ENCODE data around the gene CGREF1.

The CGREF1 gene

GRCh38 chr2:27118525-27119329 lies at the start of gene CGREF1:
Gene CGREF1, minus strand, starts transcription at chr2:27119128. Its CDS starts 14,762 bp downstream, at chr2:27104366.
- peak in 1 of 3 donors; percentile 14 for DNase-seq (ENCODE audit: low read depth in 3 of 3, low spot score in 1 of 3)

GRCh38 chr2:27164960-27165763 lies 46.2 kb upstream of the CGREF1 start:
- DNase-seq (ENCODE audit: low read depth in 3 of 3, low spot score in 1 of 3) = no peak

GRCh38 chr2:27162151-27163121 lies 43.5 kb upstream of the CGREF1 start:
- no peak for DNase-seq (ENCODE audit: low read depth in 3 of 3, low spot score in 1 of 3)

GRCh38 chr2:27160191-27160590 lies 41.3 kb upstream of the CGREF1 start:
- DNase-seq (ENCODE audit: low read depth in 3 of 3, low spot score in 1 of 3) = no peak

GRCh38 chr2:27159271-27159670 lies 40.3 kb upstream of the CGREF1 start:
- DNase-seq (ENCODE audit: low read depth in 3 of 3, low spot score in 1 of 3) = no peak

GRCh38 chr2:27158468-27158867 lies 39.5 kb upstream of the CGREF1 start:
- DNase-seq (ENCODE audit: low read depth in 3 of 3, low spot score in 1 of 3) = no peak

- DNase-seq (ENCODE audit: low read depth in 3 of 3, low spot score in 1 of 3) = no peak
Measured at GRCh38 chr2:27155069-27155520, 36.2 kb upstream of the CGREF1 start.

- no peak for DNase-seq (ENCODE audit: low read depth in 3 of 3, low spot score in 1 of 3)
Measured at GRCh38 chr2:27154488-27154887, 35.6 kb upstream of the CGREF1 start.

- DNase-seq (ENCODE audit: low read depth in 3 of 3, low spot score in 1 of 3) = no peak
Measured at GRCh38 chr2:27152796-27153464, 34.0 kb upstream of the CGREF1 start.

- DNase-seq (ENCODE audit: low read depth in 3 of 3, low spot score in 1 of 3) = no peak
Measured at GRCh38 chr2:27152102-27152795, 33.3 kb upstream of the CGREF1 start.

GRCh38 chr2:27150639-27151230 lies 31.8 kb upstream of the CGREF1 start:
- no peak for DNase-seq (ENCODE audit: low read depth in 3 of 3, low spot score in 1 of 3)

GRCh38 chr2:27149570-27150405 lies 30.9 kb upstream of the CGREF1 start:
- no peak for DNase-seq (ENCODE audit: low read depth in 3 of 3, low spot score in 1 of 3)

- DNase-seq (ENCODE audit: low read depth in 3 of 3, low spot score in 1 of 3) = no peak
Measured at GRCh38 chr2:27148801-27149439, 30.0 kb upstream of the CGREF1 start, which contains the start of gene TCF23. Gene TCF23, plus strand, starts transcription at chr2:27149004. Its CDS starts 130 bp downstream, at chr2:27149134.

- no peak for DNase-seq (ENCODE audit: low read depth in 3 of 3, low spot score in 1 of 3)
Measured at GRCh38 chr2:27147935-27148334, 29.0 kb upstream of the CGREF1 start.

- no peak for DNase-seq (ENCODE audit: low read depth in 3 of 3, low spot score in 1 of 3)
Measured at GRCh38 chr2:27145682-27146081, 26.8 kb upstream of the CGREF1 start.

GRCh38 chr2:27143285-27143684 lies 24.4 kb upstream of the CGREF1 start:
- no peak for DNase-seq (ENCODE audit: low read depth in 3 of 3, low spot score in 1 of 3)

- no peak for DNase-seq (ENCODE audit: low read depth in 3 of 3, low spot score in 1 of 3)
Measured at GRCh38 chr2:27139310-27139709, 20.4 kb upstream of the CGREF1 start, which contains the start of gene PRR30. Gene PRR30, minus strand, starts transcription at chr2:27139410. Its CDS starts 1,081 bp downstream, at chr2:27138329.

- no peak for DNase-seq (ENCODE audit: low read depth in 3 of 3, low spot score in 1 of 3)
Measured at GRCh38 chr2:27138111-27138510, 19.2 kb upstream of the CGREF1 start.

Measured in stimulated activated CD4-positive, alpha-beta T cell treated with anti-CD3 and anti-CD28 coated beads, TNF-alpha, amount 100 ng/mL, for 1 hour (primary cell).